Measurements from ENCODE around the gene PPP3CA. TPM values are rescaled to one million over a fixed set of nuclear protein-coding genes. Genes with fewer than 3 reads are reported as not detected.

PPP3CA gene
- total and polyA plus RNA-seq, 2 donors (not counting 1 experiment from before 2014, with no cell fraction given) = 66.4 to 79.3 TPM

DNA sequence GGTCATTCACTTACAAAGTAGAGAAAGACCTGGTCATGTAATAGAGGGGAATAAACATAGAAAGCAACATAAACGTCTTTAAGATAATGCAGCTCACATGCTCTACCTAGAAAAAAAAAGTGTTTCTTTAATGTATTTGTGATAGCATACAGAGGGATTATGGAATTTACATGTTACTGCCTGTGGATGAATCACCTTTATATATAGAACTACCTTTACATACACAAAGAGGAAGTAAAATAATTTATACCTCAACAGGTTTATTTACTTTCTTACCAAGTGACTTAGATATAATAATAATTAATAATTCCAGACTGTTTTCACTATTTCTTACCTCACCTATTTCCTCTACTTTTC is 81.5 kb downstream of the PPP3CA start:
- H4K20me1 ChIP-seq (ENCODE audit: control insufficient read depth, extremely low read depth, insufficient read depth, low read length) = peaks cover 2% of the 10 kb centered on the region
- no peaks in the 10 kb centered on the region for H3K4me1 ChIP-seq (ENCODE audit: control insufficient read depth, extremely low read depth, insufficient read depth, low read length)
- TF ChIP-seq, protein P1, sequence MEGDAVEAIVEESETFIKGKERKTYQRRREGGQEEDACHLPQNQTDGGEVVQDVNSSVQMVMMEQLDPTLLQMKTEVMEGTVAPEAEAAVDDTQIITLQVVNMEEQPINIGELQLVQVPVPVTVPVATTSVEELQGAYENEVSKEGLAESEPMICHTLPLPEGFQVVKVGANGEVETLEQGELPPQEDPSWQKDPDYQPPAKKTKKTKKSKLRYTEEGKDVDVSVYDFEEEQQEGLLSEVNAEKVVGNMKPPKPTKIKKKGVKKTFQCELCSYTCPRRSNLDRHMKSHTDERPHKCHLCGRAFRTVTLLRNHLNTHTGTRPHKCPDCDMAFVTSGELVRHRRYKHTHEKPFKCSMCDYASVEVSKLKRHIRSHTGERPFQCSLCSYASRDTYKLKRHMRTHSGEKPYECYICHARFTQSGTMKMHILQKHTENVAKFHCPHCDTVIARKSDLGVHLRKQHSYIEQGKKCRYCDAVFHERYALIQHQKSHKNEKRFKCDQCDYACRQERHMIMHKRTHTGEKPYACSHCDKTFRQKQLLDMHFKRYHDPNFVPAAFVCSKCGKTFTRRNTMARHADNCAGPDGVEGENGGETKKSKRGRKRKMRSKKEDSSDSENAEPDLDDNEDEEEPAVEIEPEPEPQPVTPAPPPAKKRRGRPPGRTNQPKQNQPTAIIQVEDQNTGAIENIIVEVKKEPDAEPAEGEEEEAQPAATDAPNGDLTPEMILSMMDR (conservative IDR thresholded peaks at IDR 0.05 in 1 of 2, IDR thresholded peaks at IDR 0.05 in 1 of 2; ENCODE audit: low read depth in 1 of 2, low read length in 2 of 2) = no peak
- no peak for TF ChIP-seq EZH2 (IDR thresholded peaks at IDR 0.05; ENCODE audit: low read length, missing control alignments)
- H3K4me3 ChIP-seq (replicated peaks in 1 of 4; ENCODE audit: control extremely low read depth in 1 of 4, insufficient read depth in 1 of 4, low read depth in 3 of 4, low read length in 4 of 4) = no peak overlapping the region
- no peak for DNase-seq (ENCODE audit: low read depth in 2 of 2)
- H3K9ac ChIP-seq (ENCODE audit: insufficient read depth, low read length) = no peak overlapping the region
- H3K79me2 ChIP-seq (ENCODE audit: control insufficient read depth, insufficient read depth, low read length) = peaks cover 30% of the 10 kb centered on the region
- H3K27me3 ChIP-seq (ENCODE audit: control insufficient read depth, insufficient read depth, low read length) = no peaks in the 10 kb centered on the region
- H3K36me3 ChIP-seq (ENCODE audit: control insufficient read depth, insufficient read depth, low read length) = no peaks in the 10 kb centered on the region
- no peaks in the 10 kb centered on the region for H3K9me3 ChIP-seq (ENCODE audit: control insufficient read depth, insufficient read depth, low read depth, low read length)
- H3K4me2 ChIP-seq (ENCODE audit: extremely low read depth, insufficient read depth, low read length) = no peak overlapping the region
- no peak overlapping the region for H2AFZ ChIP-seq (ENCODE audit: low read length)
- no peak overlapping the region for H3K27ac ChIP-seq (ENCODE audit: insufficient read depth, low read length)

GRCh38 chr4:101264993-101265815 is 82.1 kb downstream of the PPP3CA start:
- peaks cover 2% of the 10 kb centered on the region for H4K20me1 ChIP-seq (ENCODE audit: control insufficient read depth, extremely low read depth, insufficient read depth, low read length)
- TF ChIP-seq EZH2 (IDR thresholded peaks at IDR 0.05; ENCODE audit: low read length, missing control alignments) = no peak
- TF ChIP-seq, protein P1 (conservative IDR thresholded peaks at IDR 0.05 in 1 of 2, IDR thresholded peaks at IDR 0.05 in 1 of 2; ENCODE audit: low read depth in 1 of 2, low read length in 2 of 2) = no peak
- H3K79me2 ChIP-seq (ENCODE audit: control insufficient read depth, insufficient read depth, low read length) = peaks cover 31% of the 10 kb centered on the region

GRCh38 chr4:101264512-101264911 is 82.8 kb downstream of the PPP3CA start:
- Histone ChIP-seq H3K36me3 (ENCODE audit: control insufficient read depth, insufficient read depth, low read length) (no peaks in the 10 kb centered on the region), H3K4me1 (ENCODE audit: control insufficient read depth, extremely low read depth, insufficient read depth, low read length) (no peaks in the 10 kb centered on the region), H3K27ac (ENCODE audit: insufficient read depth, low read length) (no peak overlapping the region), H3K9me3 (ENCODE audit: control insufficient read depth, insufficient read depth, low read depth, low read length) (no peaks in the 10 kb centered on the region), H3K4me2 (ENCODE audit: extremely low read depth, insufficient read depth, low read length) (no peak overlapping the region), H4K20me1 (ENCODE audit: control insufficient read depth, extremely low read depth, insufficient read depth, low read length) (peaks cover 2% of the 10 kb centered on the region), H3K9ac (ENCODE audit: insufficient read depth, low read length) (no peak overlapping the region), H3K79me2 (ENCODE audit: control insufficient read depth, insufficient read depth, low read length) (peaks cover 32% of the 10 kb centered on the region), H3K27me3 (ENCODE audit: control insufficient read depth, insufficient read depth, low read length) (no peaks in the 10 kb centered on the region), H3K4me3 (replicated peaks in 1 of 4; ENCODE audit: control extremely low read depth in 1 of 4, insufficient read depth in 1 of 4, low read depth in 3 of 4, low read length in 4 of 4) (no peak overlapping the region), H2AFZ (ENCODE audit: low read length) (no peak overlapping the region)
- TF ChIP-seq, protein P1 (conservative IDR thresholded peaks at IDR 0.05 in 1 of 2, IDR thresholded peaks at IDR 0.05 in 1 of 2; ENCODE audit: low read depth in 1 of 2, low read length in 2 of 2) = no peak
- no peak for TF ChIP-seq EZH2 (IDR thresholded peaks at IDR 0.05; ENCODE audit: low read length, missing control alignments)
- no peak for DNase-seq (ENCODE audit: low read depth in 2 of 2)

More at GRCh38 chr4:101264993-101265815, 82.1 kb downstream of the PPP3CA start:
- H3K36me3 ChIP-seq (ENCODE audit: control insufficient read depth, insufficient read depth, low read length) = no peaks in the 10 kb centered on the region
- H3K27me3 ChIP-seq (ENCODE audit: control insufficient read depth, insufficient read depth, low read length) = no peaks in the 10 kb centered on the region
- H3K4me1 ChIP-seq (ENCODE audit: control insufficient read depth, extremely low read depth, insufficient read depth, low read length) = no peaks in the 10 kb centered on the region
- DNase-seq (ENCODE audit: low read depth in 2 of 2) = no peak
- no peak overlapping the region for H2AFZ ChIP-seq (ENCODE audit: low read length)
- no peak overlapping the region for H3K4me3 ChIP-seq (replicated peaks in 1 of 4; ENCODE audit: control extremely low read depth in 1 of 4, insufficient read depth in 1 of 4, low read depth in 3 of 4, low read length in 4 of 4)
- H3K27ac ChIP-seq (ENCODE audit: insufficient read depth, low read length) = no peak overlapping the region
- no peak overlapping the region for H3K9ac ChIP-seq (ENCODE audit: insufficient read depth, low read length)
- H3K9me3 ChIP-seq (ENCODE audit: control insufficient read depth, insufficient read depth, low read depth, low read length) = no peaks in the 10 kb centered on the region
- no peak overlapping the region for H3K4me2 ChIP-seq (ENCODE audit: extremely low read depth, insufficient read depth, low read length)
